SK-N-MC (cell line): ENCODE measurements around the gene SLC31A2.

ENCODE experiments used
- EZH2 ChIP-seq: fragments of 200-600 bp; sonication (generic); IDR thresholded peaks from one replicate; pipeline ENCODE4 v1.6.1; 2017; ENCODE audit warnings: antibody characterized with exemption
- POLR2AphosphoS5 ChIP-seq: IDR thresholded peaks from 2 replicates; pipeline ENCODE4 v1.6.1; 2012; ENCODE audit warnings: mild to moderate bottlenecking, low read depth, low read length, borderline replicate concordance

DNA sequence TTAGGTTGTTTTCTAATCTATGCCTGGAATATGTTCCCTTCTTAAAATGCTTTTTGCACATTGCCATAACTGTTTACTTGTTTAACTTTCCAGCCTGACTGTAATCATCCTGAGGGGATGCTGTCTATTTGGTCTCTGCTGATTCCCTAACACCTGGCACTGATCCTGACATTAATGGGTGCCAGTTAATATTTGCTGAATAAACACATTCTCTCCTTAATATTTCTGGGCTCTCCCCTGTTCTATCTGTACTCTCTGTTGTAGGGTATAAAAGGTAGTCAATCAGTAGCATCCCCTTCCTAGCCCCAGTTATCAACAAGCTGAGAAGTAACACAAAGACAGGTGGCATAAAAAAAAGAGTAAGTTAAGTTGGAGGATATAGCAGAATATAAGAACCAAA is 21.3 kb upstream of the SLC31A2 start:
- no peak for TF ChIP-seq EZH2
- TF ChIP-seq POLR2AphosphoS5, result no peak
